OCI-LY3 (cell line): Measurements from ENCODE around the gene POLDIP3.

Source experiments
- CTCF ChIP-seq: fragments of 200-600, 300-600 bp; sonication (generic); IDR thresholded peaks from 2 replicates; pipeline ENCODE4 v1.5.1; 2014; ENCODE audit warnings: antibody characterized with exemption, low read length, low read depth
- EZH2phosphoT487 ChIP-seq: fragments of 200-600 bp; shearing (Covaris generic); IDR thresholded peaks from 2 replicates; pipeline ENCODE4 v1.6.1; 2018; ENCODE audit warnings: antibody characterized with exemption, mixed run types, low read depth

GRCh38 chr22:42626431-42626830 is 11.7 kb upstream of the POLDIP3 start:
- TF ChIP-seq CTCF: no peak
- no peak for TF ChIP-seq EZH2phosphoT487
